Diencephalon (tissue), 1 donor: ENCODE results near the gene TBK1. TPM values are rescaled to one million over a fixed set of nuclear protein-coding genes. Genes with fewer than 3 reads are reported as not detected.

Source experiments
- total RNA-seq: library from RNA; depleted of rRNA; stranded (reverse); fragments of >200 nt; gene quantifications from one replicate; pipeline ENCODE4 v1.2.3, GENCODE V29; 2014

Gene TBK1
- total RNA-seq, result 31.4 TPM

DNA sequence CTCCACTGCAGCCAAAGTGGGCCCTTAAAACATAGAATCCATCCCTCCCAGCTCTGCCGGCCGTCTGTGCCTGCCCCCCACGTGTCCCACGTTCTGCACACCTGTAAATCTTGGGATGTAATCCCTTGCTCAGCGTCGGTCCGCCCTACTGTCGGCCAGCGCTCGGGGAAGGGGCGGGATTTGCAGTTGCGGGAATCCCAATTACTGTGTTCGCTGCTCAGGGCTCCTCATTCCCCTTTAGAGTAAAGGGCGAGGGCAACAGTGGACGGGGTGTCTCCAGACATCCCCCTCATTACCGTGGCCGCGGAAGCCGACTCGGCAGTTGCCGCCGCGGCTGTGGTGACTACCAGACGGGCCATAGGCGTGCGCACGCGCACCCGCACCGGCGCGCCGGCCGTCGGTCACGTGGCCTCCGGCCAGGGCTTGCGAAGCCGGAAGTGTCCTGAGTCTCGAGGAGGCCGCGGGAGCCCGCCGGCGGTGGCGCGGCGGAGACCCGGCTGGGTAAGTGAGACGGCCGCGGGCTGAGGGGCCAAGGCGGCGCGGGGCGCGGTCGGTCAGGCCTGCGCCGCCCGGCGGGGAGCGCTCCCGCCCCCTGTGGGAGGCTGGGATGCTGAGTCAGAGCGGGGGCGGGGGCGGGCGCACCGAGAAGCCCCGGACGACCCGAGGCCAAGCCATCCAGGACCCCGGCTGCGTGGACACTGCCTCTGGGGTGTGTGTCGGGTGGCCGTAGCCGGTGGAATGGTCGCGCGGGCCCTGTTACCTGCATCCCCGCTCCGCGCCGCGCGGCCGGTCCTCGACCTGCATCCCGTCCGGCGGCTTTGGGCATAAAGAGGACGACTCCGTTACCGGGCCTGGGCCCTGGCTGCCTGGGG lies at the start of gene TBK1:
TBK1 (plus strand) TSS at position 434 of the 872 bp plus-strand sequence. CDS start 3,751 bp downstream, outside the sequence.

DNA sequence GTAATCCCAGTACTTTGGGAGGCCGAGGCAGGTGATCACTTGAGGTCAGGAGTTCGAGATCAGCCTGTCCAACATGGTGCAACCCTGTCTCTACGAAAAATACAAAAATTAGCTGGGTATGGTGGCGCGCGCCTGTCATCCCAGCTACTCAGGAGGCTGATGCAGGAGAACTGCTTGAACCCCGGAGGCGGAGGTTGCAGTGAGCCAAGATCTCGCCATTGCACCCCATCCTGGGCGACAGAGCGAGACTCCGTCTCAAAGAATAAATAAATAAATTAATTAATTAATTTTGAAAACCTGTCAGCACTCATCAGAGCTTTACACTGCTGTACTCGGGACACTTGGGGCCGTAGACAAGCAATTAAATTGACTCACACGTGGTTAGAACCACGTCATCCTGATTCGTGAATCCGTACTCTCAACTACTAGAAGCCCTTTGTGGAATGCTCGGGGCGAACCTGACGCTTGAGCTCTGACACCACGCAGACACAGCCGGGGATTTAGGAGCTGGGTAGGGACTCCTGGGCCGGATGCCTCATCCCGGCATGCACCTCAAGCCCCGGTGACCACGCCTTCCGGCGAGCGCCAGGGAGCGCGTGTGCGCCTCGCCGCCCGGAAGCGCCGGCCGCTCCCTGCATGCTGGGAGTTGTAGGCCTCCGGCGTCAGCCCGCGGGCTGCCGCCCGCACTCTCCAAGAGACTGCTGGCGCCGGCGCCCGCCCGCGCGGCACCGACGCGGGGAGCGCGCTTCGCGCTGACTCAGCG lies 48.0 kb upstream of the TBK1 start, which contains the start of gene XPOT:
XPOT (plus strand) TSS at position 686 of the 763 bp plus-strand sequence. CDS start 5,644 bp downstream, outside the sequence.

Other genes with a start within 250 kb of the TBK1 start
- 9.9 TPM for gene KICS2, start 229.8 kb upstream of the TBK1 start, total RNA-seq
- 1.2 TPM for gene C12orf56, start 61.4 kb upstream of the TBK1 start, total RNA-seq
- gene XPOT, start 47.7 kb upstream of the TBK1 start, total RNA-seq, result 61.4 TPM
- gene RASSF3, start 158.4 kb downstream of the TBK1 start, total RNA-seq, result 4.8 TPM